ENCODE data around the gene SEBOX. TPM values are rescaled to one million over a fixed set of nuclear protein-coding genes. Genes with fewer than 3 reads are reported as not detected.

The SEBOX gene
- total and polyA plus RNA-seq, 2 of the 8 experiments (the other 6 are each of a cell fraction or from before 2014, with no cell fraction given): not detected

DNA sequence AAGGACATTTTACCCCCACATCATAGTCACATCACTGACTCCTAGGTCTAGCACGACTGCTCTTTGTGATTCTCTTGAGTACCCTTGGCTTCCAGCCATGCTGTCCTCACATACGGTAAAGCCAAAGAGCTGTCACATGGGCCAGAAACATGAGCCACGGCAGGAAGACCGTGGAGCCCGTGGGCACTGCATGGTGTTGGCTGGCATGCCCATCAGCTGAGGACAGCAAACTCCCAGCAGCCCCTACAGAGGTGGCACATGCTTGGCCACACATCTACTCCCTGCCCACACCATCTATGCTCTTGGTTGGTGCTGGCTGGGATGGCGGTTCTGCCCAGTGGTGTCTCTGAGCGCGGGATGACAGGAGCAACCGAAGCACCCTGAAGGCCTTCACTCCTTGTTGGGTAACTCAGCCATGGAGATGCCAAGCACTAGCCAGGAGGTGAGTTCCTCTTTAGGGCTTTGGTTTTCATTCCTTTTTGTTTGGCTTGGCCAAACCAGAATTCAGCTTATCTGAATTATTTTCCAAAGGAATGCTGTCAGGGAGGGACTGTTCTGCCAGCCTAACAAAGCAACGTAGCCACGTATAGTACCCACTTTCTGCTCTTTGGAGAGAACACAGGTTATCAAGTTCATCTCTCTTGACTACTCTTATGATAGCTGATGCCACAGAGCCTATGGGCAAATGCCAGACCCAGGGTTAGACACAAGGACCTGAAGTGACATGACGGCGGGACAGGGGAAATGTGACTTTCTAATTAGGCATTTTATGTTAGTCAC is 19.4 kb downstream of the SEBOX start:
- no peaks in the 10 kb centered on the region for H3K79me1 ChIP-seq (ENCODE audit: low read depth, low read length)
- H3K23ac ChIP-seq (ENCODE audit: insufficient read length): no peak overlapping the region
- H3K4me3 ChIP-seq (ENCODE audit: extremely low read depth in 1 of 4, insufficient read depth in 2 of 4, low read depth in 3 of 4, low read length in 4 of 4): no peak overlapping the region
- H3K27ac ChIP-seq (ENCODE audit: low read depth, low read length): no peak overlapping the region
- no peaks in the 10 kb centered on the region for H3K79me2 ChIP-seq (ENCODE audit: control insufficient read depth in 1 of 2, insufficient read depth in 2 of 2, low read length in 2 of 2)
- H4K8ac ChIP-seq (ENCODE audit: extremely low read depth, insufficient read depth, low read length): no peak overlapping the region
- peaks cover 11 to 15% of the 10 kb centered on the region in 2 experiments for H4K20me1 ChIP-seq (replicated peaks in 1 of 2; ENCODE audit: control insufficient read depth in 1 of 2, insufficient read depth in 2 of 2, low read length in 2 of 2)
- no peak overlapping the region for H2AFZ ChIP-seq (ENCODE audit: low read length)
- FAIRE-seq (no peak), DNase-seq (ENCODE audit: low read depth in 1 of 2, low spot score in 2 of 2) (no peak)
- H4K91ac ChIP-seq (replicated peaks; ENCODE audit: insufficient read length, low read length): no peak overlapping the region
- no peak overlapping the region for H3K56ac ChIP-seq (replicated peaks; ENCODE audit: insufficient read length, low read depth, low read length)
- TF ChIP-seq POLR2A (IDR thresholded peaks at IDR 0.05; ENCODE audit: control extremely low read depth in 1 of 2, low read depth in 2 of 2, low read length in 2 of 2): peak in 1 of 2 experiments; percentile 43; a peak in 1 of 3 replicates
- no peak for TF ChIP-seq YY1 (IDR thresholded peaks at IDR 0.05; ENCODE audit: low read depth, low read length)
- H3K14ac ChIP-seq (ENCODE audit: insufficient read length): no peak overlapping the region
- H2BK12ac ChIP-seq (ENCODE audit: low read depth, low read length): no peak overlapping the region
- no peak overlapping the region for H2BK15ac ChIP-seq (ENCODE audit: low read length)
- H3K9me3 ChIP-seq (ENCODE audit: insufficient read depth in 2 of 2, low read depth in 1 of 2, low read length in 1 of 2): no peaks in the 10 kb centered on the region
- H3K27me3 ChIP-seq (replicated peaks in 1 of 4; ENCODE audit: control insufficient read depth in 3 of 4, extremely low read depth in 1 of 4, insufficient read depth in 3 of 4, low read length in 3 of 4): no peaks in the 10 kb centered on the region
- peaks cover 0 to 4% (median 0%) of the 10 kb centered on the region in 4 experiments; a peak in 3 of 7 replicates for H3K4me1 ChIP-seq (replicated peaks in 1 of 4; ENCODE audit: control insufficient read depth in 3 of 4, insufficient read depth in 4 of 4, low read length in 3 of 4)
- H3K23me2 ChIP-seq (ENCODE audit: low read depth, low read length): no peaks in the 10 kb centered on the region
- H3K9ac ChIP-seq (replicated peaks in 1 of 4; ENCODE audit: extremely low read depth in 1 of 4, low read depth in 3 of 4, low read length in 3 of 4): no peak overlapping the region
- peaks cover 20 to 56% (median 40%) of the 10 kb centered on the region in 4 experiments for H3K36me3 ChIP-seq (ENCODE audit: control insufficient read depth in 2 of 4, insufficient read depth in 4 of 4, low read length in 3 of 4)
- ChIA-PET POLR2A (ENCODE audit: partially characterized antibody) (interaction anchor here (1.1 to 9.7 kb wide), 9 partner anchors 10 to 79 kb away, joined by 3 to 92 read pairs (median 6); partner anchors contain the start of genes IFT20, POLDIP2, TNFAIP1 and VTN), CTCF (ENCODE audit: partially characterized antibody) (interaction anchor here (0.7 to 2.5 kb wide), 9 partner anchors 8 to 459 kb away, joined by 3 to 10 read pairs (median 5); partner anchors contain the start of gene TNFAIP1)
- H2BK5ac ChIP-seq (ENCODE audit: low read depth, low read length): no peak overlapping the region
- H4K5ac ChIP-seq (ENCODE audit: insufficient read length, low read depth, low read length): no peak overlapping the region
- WGBS, 2 experiments (ENCODE audit: extremely low coverage in 1 of 2, insufficient coverage in 1 of 2, insufficient read length in 1 of 2, insufficient replicate concordance in 2 of 2, low coverage in 1 of 2, low lambda C conversion rate in 2 of 2, missing lambda C conversion rate in 1 of 2): 91% methylated on average over 13 of the region's 13 CpGs; no CpG with 5 or more reads in 1 of the 2 experiments
- H3K4me2 ChIP-seq (ENCODE audit: insufficient read depth in 1 of 2, low read depth in 2 of 2, low read length in 2 of 2): no peak overlapping the region
- no peak overlapping the region for H3K4ac ChIP-seq (replicated peaks; ENCODE audit: insufficient read length, low read depth, low read length)
- no peak overlapping the region for H2AK5ac ChIP-seq (ENCODE audit: low read depth, low read length)
- no peak overlapping the region for H3K18ac ChIP-seq (ENCODE audit: extremely low read depth, low read length)
- H2BK120ac ChIP-seq (replicated peaks; ENCODE audit: low read depth, low read length): no peak overlapping the region
- H2BK20ac ChIP-seq (ENCODE audit: low read length): no peak overlapping the region
